Central memory CD8-positive, alpha-beta T cell (primary cell): Measurements from ENCODE around the gene IGSF3.
"Not testable (repeated sequence)": the region's sequence is repeated elsewhere in the genome, so short reads cannot be mapped to it uniquely, and the experiment has no call there.

ENCODE experiments used
- ATAC-seq: fragments of 150-1000 bp; cut with Tn5 transposase; replicated peaks from 2 replicates; pipeline ENCODE4 v1.10.0; 2022; ENCODE audit warnings: mild to moderate bottlenecking, moderate FRiP score, moderate number of reproducible peaks; ENCODE audit not compliant: poor library complexity, severe bottlenecking; ENCODE audit errors: extremely low read depth
- DNase-seq, 2 donors: peaks; one replicate each; pipeline ENCODE4 v3.0.0; 2021; ENCODE audit warnings: low spot score in 2 of 2
- H3K27ac Mint-ChIP-seq: one replicate; pipeline ENCODE4 v1.8.0; 2022; ENCODE audit warnings: low read depth, mild to moderate bottlenecking, moderate library complexity, mixed read lengths
- H3K27me3 Mint-ChIP-seq: one replicate; pipeline ENCODE4 v1.8.0; 2022; ENCODE audit warnings: mixed read lengths
- H3K36me3 Mint-ChIP-seq: one replicate; pipeline ENCODE4 v1.8.0; 2022; ENCODE audit warnings: mild to moderate bottlenecking, moderate library complexity, mixed read lengths; ENCODE audit not compliant: insufficient read depth
- H3K4me1 Mint-ChIP-seq: one replicate; pipeline ENCODE4 v1.8.0; 2022; ENCODE audit warnings: mixed read lengths
- H3K4me3 Mint-ChIP-seq: one replicate; pipeline ENCODE4 v1.8.0; 2022; ENCODE audit warnings: mild to moderate bottlenecking, moderate library complexity, mixed read lengths
- H3K9me3 Mint-ChIP-seq: one replicate; pipeline ENCODE4 v1.8.0; 2022; ENCODE audit warnings: mixed read lengths

Gene IGSF3

DNA sequence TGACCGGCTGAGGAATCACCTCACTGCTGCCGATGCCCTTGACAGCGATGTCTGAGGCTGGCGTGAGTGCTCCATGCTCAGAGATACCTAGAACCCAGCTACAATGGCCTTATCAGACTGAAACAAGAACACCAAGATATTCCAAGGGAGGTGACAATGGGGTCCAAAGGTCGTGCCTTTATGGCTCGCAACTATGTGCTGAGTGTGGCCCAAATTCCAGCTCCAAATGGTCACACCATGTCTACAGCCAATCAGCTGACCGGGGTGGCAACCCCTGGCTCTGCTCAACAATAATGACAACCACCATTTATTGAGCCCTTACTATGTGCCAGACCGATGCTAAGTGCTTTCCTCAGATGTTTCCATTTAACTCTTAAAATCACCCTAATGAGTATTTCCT lies 20.3 kb downstream of the IGSF3 start:
- H3K36me3 Mint-ChIP-seq, H3K9me3 Mint-ChIP-seq, H3K4me1 Mint-ChIP-seq, H3K27ac Mint-ChIP-seq, DNase-seq, H3K4me3 Mint-ChIP-seq, ATAC-seq: not testable (repeated sequence)
- peaks cover 39% of the 10 kb centered on the region for H3K27me3 Mint-ChIP-seq

DNA sequence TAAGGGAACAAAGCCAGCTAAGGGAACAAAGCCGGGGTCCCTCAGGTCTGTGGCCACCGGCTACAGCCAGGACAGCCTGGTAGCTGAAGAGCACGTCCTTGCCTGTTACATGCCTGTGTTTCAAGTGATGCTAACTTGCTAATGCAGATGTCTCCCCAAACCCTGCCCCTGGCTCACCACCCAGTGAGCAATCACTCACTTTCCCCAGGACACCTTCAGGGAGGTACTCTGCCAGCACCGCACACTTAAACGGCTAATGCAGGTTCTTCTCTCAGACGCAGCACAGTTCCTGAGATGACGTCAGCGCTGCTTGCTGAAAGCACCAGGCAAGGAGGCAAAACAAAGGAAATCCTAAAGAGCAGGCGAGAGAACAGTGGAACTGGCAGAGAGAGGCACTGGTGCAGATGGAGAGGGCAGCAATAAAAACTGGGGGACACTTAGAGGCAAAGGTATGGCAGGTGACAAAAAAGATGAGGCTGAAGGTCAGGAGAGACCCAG lies 20.8 kb downstream of the IGSF3 start:
- not testable (repeated sequence) for H3K27ac Mint-ChIP-seq, H3K4me3 Mint-ChIP-seq
- peaks cover 43% of the 10 kb centered on the region for H3K27me3 Mint-ChIP-seq

GRCh38 chr1:116645802-116646672 lies 21.5 kb downstream of the IGSF3 start:
- not testable (repeated sequence) for H3K4me3 Mint-ChIP-seq, H3K9me3 Mint-ChIP-seq, H3K27ac Mint-ChIP-seq, ATAC-seq, H3K36me3 Mint-ChIP-seq, DNase-seq, H3K4me1 Mint-ChIP-seq
- H3K27me3 Mint-ChIP-seq, result peaks cover 50% of the 10 kb centered on the region

More for the DNA sequence above, 20.8 kb downstream of the IGSF3 start:
- not testable (repeated sequence) for ATAC-seq, H3K4me1 Mint-ChIP-seq, H3K9me3 Mint-ChIP-seq, H3K36me3 Mint-ChIP-seq, DNase-seq

GRCh38 chr1:116644993-116645392 lies 22.5 kb downstream of the IGSF3 start:
- not testable (repeated sequence) for DNase-seq, H3K4me3 Mint-ChIP-seq, H3K9me3 Mint-ChIP-seq, ATAC-seq, H3K27ac Mint-ChIP-seq, H3K4me1 Mint-ChIP-seq, H3K36me3 Mint-ChIP-seq
- peaks cover 54% of the 10 kb centered on the region for H3K27me3 Mint-ChIP-seq

- H3K27ac Mint-ChIP-seq, DNase-seq, H3K4me1 Mint-ChIP-seq, H3K4me3 Mint-ChIP-seq, H3K36me3 Mint-ChIP-seq, ATAC-seq, H3K9me3 Mint-ChIP-seq: not testable (repeated sequence)
- H3K27me3 Mint-ChIP-seq, result peaks cover 53% of the 10 kb centered on the region
Measured at GRCh38 chr1:116644096-116644495, 23.4 kb downstream of the IGSF3 start.

- H3K9me3 Mint-ChIP-seq, H3K27ac Mint-ChIP-seq, H3K4me3 Mint-ChIP-seq, H3K4me1 Mint-ChIP-seq, ATAC-seq, DNase-seq, H3K36me3 Mint-ChIP-seq: not testable (repeated sequence)
- peaks cover 58% of the 10 kb centered on the region for H3K27me3 Mint-ChIP-seq
Measured at GRCh38 chr1:116643281-116643751, 24.2 kb downstream of the IGSF3 start.

GRCh38 chr1:116642311-116643280 lies 24.9 kb downstream of the IGSF3 start:
- DNase-seq, H3K4me3 Mint-ChIP-seq, H3K36me3 Mint-ChIP-seq, H3K27ac Mint-ChIP-seq, H3K4me1 Mint-ChIP-seq, ATAC-seq, H3K9me3 Mint-ChIP-seq: not testable (repeated sequence)
- H3K27me3 Mint-ChIP-seq, result peaks cover 59% of the 10 kb centered on the region

DNA sequence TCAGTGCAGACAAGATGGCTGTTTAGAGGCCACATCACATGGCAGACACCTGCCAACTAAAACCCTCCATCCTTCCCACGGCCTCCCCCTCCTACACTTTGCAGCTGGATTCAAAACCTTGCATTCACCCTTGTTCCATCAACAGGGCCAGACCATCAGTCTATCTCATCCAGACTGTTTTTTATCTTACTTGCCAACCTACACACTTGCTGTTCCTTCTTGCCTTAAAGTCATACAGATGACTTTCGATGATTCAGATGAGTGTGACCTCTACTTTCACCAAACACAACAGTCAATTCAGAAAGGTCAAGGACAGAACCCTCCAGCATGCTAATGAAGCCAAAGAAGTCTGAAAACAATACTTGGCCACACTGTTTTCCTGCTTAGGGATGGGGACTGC lies 29.9 kb downstream of the IGSF3 start:
- DNase-seq, ATAC-seq, H3K4me3 Mint-ChIP-seq, H3K27ac Mint-ChIP-seq, H3K9me3 Mint-ChIP-seq, H3K4me1 Mint-ChIP-seq, H3K36me3 Mint-ChIP-seq: not testable (repeated sequence)
- peaks cover 40% of the 10 kb centered on the region for H3K27me3 Mint-ChIP-seq

DNA sequence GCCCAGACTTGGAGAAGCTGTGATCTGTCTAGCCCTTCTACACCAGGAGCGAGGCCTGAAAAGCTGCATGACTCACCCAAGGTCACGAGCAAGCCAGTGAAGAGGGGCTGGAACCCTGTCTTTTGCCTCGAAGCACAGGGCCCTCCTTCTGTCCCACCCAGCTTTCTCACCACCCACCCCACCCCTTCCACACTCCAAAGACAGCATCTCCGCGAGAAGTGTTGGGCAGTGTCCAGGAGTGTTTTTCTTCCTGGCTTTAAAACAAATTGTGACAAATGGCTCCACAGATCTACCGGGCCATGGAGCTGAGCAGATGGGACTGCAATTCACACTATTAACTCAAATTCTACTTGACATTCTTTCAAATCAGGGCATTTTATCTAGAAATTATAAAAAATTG lies 30.9 kb downstream of the IGSF3 start:
- not testable (repeated sequence) for H3K4me3 Mint-ChIP-seq, ATAC-seq

GRCh38 chr1:116634386-116634785 lies 33.1 kb downstream of the IGSF3 start:
- H3K27me3 Mint-ChIP-seq, result peaks cover 22% of the 10 kb centered on the region
- H3K4me3 Mint-ChIP-seq, H3K27ac Mint-ChIP-seq, H3K4me1 Mint-ChIP-seq, H3K9me3 Mint-ChIP-seq, ATAC-seq, DNase-seq, H3K36me3 Mint-ChIP-seq: not testable (repeated sequence)

More for the DNA sequence above, 30.9 kb downstream of the IGSF3 start:
- DNase-seq, H3K9me3 Mint-ChIP-seq, H3K27ac Mint-ChIP-seq, H3K4me1 Mint-ChIP-seq, H3K36me3 Mint-ChIP-seq: not testable (repeated sequence)
- H3K27me3 Mint-ChIP-seq, result peaks cover 30% of the 10 kb centered on the region

GRCh38 chr1:116631996-116632925 lies 35.3 kb downstream of the IGSF3 start:
- H3K4me3 Mint-ChIP-seq, H3K9me3 Mint-ChIP-seq, DNase-seq, H3K36me3 Mint-ChIP-seq, ATAC-seq, H3K27ac Mint-ChIP-seq, H3K4me1 Mint-ChIP-seq: not testable (repeated sequence)
- H3K27me3 Mint-ChIP-seq, result peaks cover 11% of the 10 kb centered on the region
